SKM-1 treated with dmso at 0.1 percent for 144 hours (cell line): ENCODE results near the gene RHOD.
A peak's percentile ranks its signal among the peaks of the same experiment; 100 is the strongest.

ENCODE experiments used
- DNase-seq: peaks from one replicate; lab custom pipeline; 2025; ENCODE audit not compliant: unreplicated experiment; lab: John Stamatoyannopoulos, UW

Gene RHOD

GRCh38 chr11:67031791-67032561, 24.7 kb upstream of the RHOD start:
- no peak for DNase-seq

GRCh38 chr11:67032830-67033551, 23.7 kb upstream of the RHOD start:
- no peak for DNase-seq

- no peak for DNase-seq
These were observed 22.9 kb upstream of the RHOD start for GRCh38 chr11:67033661-67034166.

- DNase-seq: no peak
These were observed 22.3 kb upstream of the RHOD start for GRCh38 chr11:67034350-67034749.

- no peak for DNase-seq
These were observed 16.5 kb upstream of the RHOD start for GRCh38 chr11:67040147-67040546.

GRCh38 chr11:67041602-67042001, 15.0 kb upstream of the RHOD start:
- DNase-seq: no peak

GRCh38 chr11:67043572-67044349, 12.9 kb upstream of the RHOD start:
- no peak for DNase-seq

- no peak for DNase-seq
These were observed 12.2 kb upstream of the RHOD start for GRCh38 chr11:67044496-67044895.

- DNase-seq: no peak
These were observed 11.3 kb upstream of the RHOD start for GRCh38 chr11:67045314-67045713.

- no peak for DNase-seq
These were observed 8.0 kb upstream of the RHOD start for GRCh38 chr11:67048515-67049130.

- DNase-seq: no peak
These were observed 6.5 kb upstream of the RHOD start for GRCh38 chr11:67050139-67050538.

- no peak for DNase-seq
These were observed 5.3 kb upstream of the RHOD start for GRCh38 chr11:67051180-67051893.

GRCh38 chr11:67051945-67052488, 4.6 kb upstream of the RHOD start:
- no peak for DNase-seq

- DNase-seq: no peak
These were observed 3.8 kb upstream of the RHOD start for GRCh38 chr11:67052891-67053290.

GRCh38 chr11:67053896-67054329, 2.7 kb upstream of the RHOD start:
- peak; percentile 25 for DNase-seq

GRCh38 chr11:67054346-67054835, 2.3 kb upstream of the RHOD start:
- no peak for DNase-seq

- DNase-seq: no peak
These were observed 1.7 kb upstream of the RHOD start for GRCh38 chr11:67054836-67055523.

- no peak for DNase-seq
These were observed 835 bp upstream of the RHOD start for GRCh38 chr11:67055812-67056211.

GRCh38 chr11:67057205-67057672, 592 bp downstream of the RHOD start:
- DNase-seq: no peak
